AG04450 (cell line): ENCODE measurements around the gene UNC5C. TPM values are rescaled to one million over a fixed set of nuclear protein-coding genes. Genes with fewer than 3 reads are reported as not detected.

Source experiments
- CTCF ChIA-PET: fragments of 300-600, 350-600 bp; formaldehyde crosslinking; extraction: SDS; loops from one replicate; lab custom pipeline; 2022; ENCODE audit warnings: antibody characterized with exemption, inconsistent platforms; lab: Charles Lee
- POLR2A ChIA-PET: fragments of 350-600 bp; formaldehyde crosslinking; extraction: SDS; loops from one replicate; lab custom pipeline; 2021; ENCODE audit warnings: antibody characterized with exemption, inconsistent platforms; lab: Yijun Ruan, JAX
- DNase-seq: peaks from one replicate; pipeline ENCODE4 v3.0.0-alpha.2; 2011; ENCODE audit warnings: low read depth, low spot score
- H3K27ac ChIP-seq: one replicate; pipeline ENCODE4 v1.5.1; 2012; ENCODE audit warnings: low read depth, low read length, control low read depth
- H3K27me3 ChIP-seq: one replicate; pipeline ENCODE4 v1.6.0; 2012; ENCODE audit warnings: low read length; ENCODE audit not compliant: control insufficient read depth, insufficient read depth
- H3K4me3 ChIP-seq: 2 replicates; pipeline ENCODE4 v1.5.1; 2011; ENCODE audit warnings: mild to moderate bottlenecking, low read depth, low read length, control low read depth
- H3K9me3 ChIP-seq: 2 replicates; pipeline ENCODE4 v1.5.1; 2012; ENCODE audit warnings: low read length; ENCODE audit not compliant: control insufficient read depth, insufficient read depth
- CTCF ChIP-seq: IDR thresholded peaks from 2 replicates; pipeline ENCODE4 v1.5.1; 2011; ENCODE audit warnings: low read depth, low read length, control low read depth, inconsistent platforms
- polyA plus RNA-seq: library from polyadenylated mRNA; depleted of rRNA; stranded (reverse); fragments of >200 nt; gene quantifications from 2 replicates; pipeline ENCODE4 v1.2.3, GENCODE V29; 2011

The UNC5C gene
- polyA plus RNA-seq, 1 experiment, result 0.07 TPM

GRCh38 chr4:95522682-95523530 is 25.9 kb downstream of the UNC5C start:
- TF ChIP-seq CTCF, result no peak
- no peaks in the 10 kb centered on the region for H3K27me3 ChIP-seq
- DNase-seq, result no peak
- H3K4me3 ChIP-seq, result no peak overlapping the region
- H3K9me3 ChIP-seq, result no peaks in the 10 kb centered on the region
- no peak overlapping the region for H3K27ac ChIP-seq
- ChIA-PET CTCF (interaction anchor here (4.2 kb wide), 1 partner anchor 13 kb away, joined by 17 read pairs; no protein-coding TSS in a partner anchor), POLR2A (no interaction called here)

DNA sequence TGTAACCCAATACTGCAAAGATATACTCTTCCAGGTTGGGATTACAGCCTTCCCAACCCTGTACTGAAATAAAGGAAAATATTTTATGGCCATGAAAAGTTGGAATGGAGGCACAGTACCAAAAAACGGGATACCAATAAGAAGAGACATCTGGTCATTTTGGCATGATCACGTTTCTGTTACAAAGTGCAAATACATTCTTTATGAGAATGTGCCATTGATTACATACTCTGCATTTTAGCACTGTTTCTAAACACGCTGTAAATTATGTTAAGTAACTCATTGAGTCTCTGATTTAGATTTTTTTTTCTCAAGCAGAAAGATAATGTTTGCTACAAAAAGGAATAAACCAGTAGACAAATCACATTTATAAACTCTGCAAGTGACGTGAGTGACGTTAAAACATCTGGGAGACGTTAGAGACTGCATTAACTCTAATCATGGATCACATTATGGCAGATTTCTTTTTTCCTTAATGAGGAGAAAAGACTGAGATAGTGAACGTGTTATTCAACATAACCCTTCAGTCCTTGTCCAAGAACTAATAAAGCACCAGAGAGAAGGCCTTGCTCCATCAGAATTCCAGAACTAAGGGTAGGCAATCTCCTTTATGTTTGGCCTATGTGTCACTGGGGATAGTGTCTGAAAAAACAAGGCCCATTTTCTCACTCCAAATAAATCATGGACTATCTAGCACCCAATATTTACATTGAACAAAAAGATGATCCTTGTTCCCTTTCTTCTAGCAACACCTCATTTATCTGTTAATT is 31.0 kb downstream of the UNC5C start:
- TF ChIP-seq CTCF, result no peak
- no peak for DNase-seq
- Histone ChIP-seq H3K9me3 (no peaks in the 10 kb centered on the region), H3K27me3 (no peaks in the 10 kb centered on the region), H3K4me3 (no peak overlapping the region), H3K27ac (no peak overlapping the region)
- ChIA-PET CTCF (no interaction called here), POLR2A (no interaction called here)

GRCh38 chr4:95516528-95517017 is 32.2 kb downstream of the UNC5C start:
- Histone ChIP-seq H3K4me3 (no peak overlapping the region), H3K27me3 (no peaks in the 10 kb centered on the region), H3K27ac (no peak overlapping the region), H3K9me3 (no peaks in the 10 kb centered on the region)
- no peak for TF ChIP-seq CTCF
- ChIA-PET CTCF (no interaction called here), POLR2A (no interaction called here)
- DNase-seq, result no peak

DNA sequence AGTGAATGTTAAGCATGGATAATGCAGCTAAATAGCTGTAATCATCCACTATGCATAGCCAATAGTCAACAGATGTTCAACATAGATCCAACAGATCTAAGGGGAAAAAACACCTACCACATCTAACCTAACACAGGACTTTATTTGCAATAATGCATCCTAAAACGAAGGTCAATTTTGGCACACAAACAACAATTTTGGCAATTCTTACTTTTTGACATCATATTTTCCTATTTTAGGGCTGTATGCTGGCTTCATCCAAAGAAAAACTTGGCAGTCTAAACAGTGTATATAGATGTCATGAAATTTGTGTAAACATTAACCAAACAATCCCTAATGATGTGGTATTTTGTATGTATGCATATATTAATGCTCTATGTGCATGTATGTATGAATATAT is 33.2 kb downstream of the UNC5C start:
- ChIA-PET POLR2A (no interaction called here), CTCF (no interaction called here)
- H3K9me3 ChIP-seq, result no peaks in the 10 kb centered on the region
- no peak for DNase-seq
- H3K27me3 ChIP-seq, result no peaks in the 10 kb centered on the region
- no peak for TF ChIP-seq CTCF
- no peak overlapping the region for H3K27ac ChIP-seq
- H3K4me3 ChIP-seq, result no peak overlapping the region
